ENCODE measurements around the gene IL3. TPM values are rescaled to one million over a fixed set of nuclear protein-coding genes. Genes with fewer than 3 reads are reported as not detected.

IL3 gene
- total and polyA plus RNA-seq, 2 experiments from 2014 or later = not detected

DNA sequence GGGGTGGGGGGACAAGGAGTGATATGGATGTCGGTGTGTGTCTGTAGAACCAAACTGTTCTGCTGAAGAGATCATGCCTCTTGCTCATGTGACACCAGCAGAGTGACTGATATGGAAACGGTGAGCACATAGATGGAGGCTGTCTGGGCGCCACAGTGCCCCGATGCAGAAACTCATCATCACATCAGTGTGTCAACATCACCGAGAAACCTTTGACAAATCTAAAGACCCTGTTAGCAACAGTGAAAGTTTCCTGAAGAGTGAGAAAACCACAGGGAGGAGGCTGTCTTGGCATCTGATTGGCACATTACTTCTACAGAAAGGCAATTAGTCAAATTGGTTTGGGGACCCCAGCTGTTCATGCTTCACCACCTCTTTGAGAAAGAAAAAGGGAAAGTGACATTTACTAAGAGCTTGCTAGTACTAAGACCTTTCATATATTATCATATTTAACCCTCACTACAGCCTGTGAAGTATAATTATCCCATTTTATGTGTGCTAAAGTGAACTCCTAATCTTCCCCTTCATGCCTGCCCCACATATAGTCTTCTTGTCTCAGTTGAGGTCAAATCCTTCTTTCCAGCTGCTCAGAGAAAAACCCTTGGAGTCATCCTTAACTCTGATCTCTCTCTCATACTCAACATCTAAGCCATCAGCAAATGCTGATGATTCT is 38.8 kb downstream of the IL3 start:
- H3K27ac ChIP-seq (ENCODE audit: low read depth) = no peak overlapping the region
- no peak overlapping the region for H2AFZ ChIP-seq
- no peak for DNase-seq (ENCODE audit: low spot score)
- no peaks in the 10 kb centered on the region for H3K9me2 ChIP-seq (ENCODE audit: insufficient read depth)
- H3K36me3 Mint-ChIP-seq (ENCODE audit: low read depth) = no peaks in the 10 kb centered on the region
- no peaks in the 10 kb centered on the region for H4K20me1 ChIP-seq (replicated peaks; ENCODE audit: insufficient read depth)
- no peaks in the 10 kb centered on the region for H3K9me3 Mint-ChIP-seq
- H3K4me2 ChIP-seq = no peak overlapping the region
- H3K27ac Mint-ChIP-seq = no peak overlapping the region
- H3K4me3 ChIP-seq = no peak overlapping the region
- ATAC-seq = no peak
- no peaks in the 10 kb centered on the region for H3K4me1 ChIP-seq (ENCODE audit: insufficient read depth)
- TF ChIP-seq, protein P1, sequence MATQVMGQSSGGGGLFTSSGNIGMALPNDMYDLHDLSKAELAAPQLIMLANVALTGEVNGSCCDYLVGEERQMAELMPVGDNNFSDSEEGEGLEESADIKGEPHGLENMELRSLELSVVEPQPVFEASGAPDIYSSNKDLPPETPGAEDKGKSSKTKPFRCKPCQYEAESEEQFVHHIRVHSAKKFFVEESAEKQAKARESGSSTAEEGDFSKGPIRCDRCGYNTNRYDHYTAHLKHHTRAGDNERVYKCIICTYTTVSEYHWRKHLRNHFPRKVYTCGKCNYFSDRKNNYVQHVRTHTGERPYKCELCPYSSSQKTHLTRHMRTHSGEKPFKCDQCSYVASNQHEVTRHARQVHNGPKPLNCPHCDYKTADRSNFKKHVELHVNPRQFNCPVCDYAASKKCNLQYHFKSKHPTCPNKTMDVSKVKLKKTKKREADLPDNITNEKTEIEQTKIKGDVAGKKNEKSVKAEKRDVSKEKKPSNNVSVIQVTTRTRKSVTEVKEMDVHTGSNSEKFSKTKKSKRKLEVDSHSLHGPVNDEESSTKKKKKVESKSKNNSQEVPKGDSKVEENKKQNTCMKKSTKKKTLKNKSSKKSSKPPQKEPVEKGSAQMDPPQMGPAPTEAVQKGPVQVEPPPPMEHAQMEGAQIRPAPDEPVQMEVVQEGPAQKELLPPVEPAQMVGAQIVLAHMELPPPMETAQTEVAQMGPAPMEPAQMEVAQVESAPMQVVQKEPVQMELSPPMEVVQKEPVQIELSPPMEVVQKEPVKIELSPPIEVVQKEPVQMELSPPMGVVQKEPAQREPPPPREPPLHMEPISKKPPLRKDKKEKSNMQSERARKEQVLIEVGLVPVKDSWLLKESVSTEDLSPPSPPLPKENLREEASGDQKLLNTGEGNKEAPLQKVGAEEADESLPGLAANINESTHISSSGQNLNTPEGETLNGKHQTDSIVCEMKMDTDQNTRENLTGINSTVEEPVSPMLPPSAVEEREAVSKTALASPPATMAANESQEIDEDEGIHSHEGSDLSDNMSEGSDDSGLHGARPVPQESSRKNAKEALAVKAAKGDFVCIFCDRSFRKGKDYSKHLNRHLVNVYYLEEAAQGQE (IDR thresholded peaks at IDR 0.05; ENCODE audit: unreplicated experiment) = no peak
- TF ChIP-seq ZNF331 (CRISPR knock-in tag; IDR thresholded peaks at IDR 0.05; ENCODE audit: low read depth) = no peak
- no peak for TF ChIP-seq JUNB (IDR thresholded peaks at IDR 0.05; ENCODE audit: unreplicated experiment)
- TF ChIP-seq NANOG (IDR thresholded peaks at IDR 0.05; ENCODE audit: borderline replicate concordance) = no peak
- TF ChIP-seq, protein P2, sequence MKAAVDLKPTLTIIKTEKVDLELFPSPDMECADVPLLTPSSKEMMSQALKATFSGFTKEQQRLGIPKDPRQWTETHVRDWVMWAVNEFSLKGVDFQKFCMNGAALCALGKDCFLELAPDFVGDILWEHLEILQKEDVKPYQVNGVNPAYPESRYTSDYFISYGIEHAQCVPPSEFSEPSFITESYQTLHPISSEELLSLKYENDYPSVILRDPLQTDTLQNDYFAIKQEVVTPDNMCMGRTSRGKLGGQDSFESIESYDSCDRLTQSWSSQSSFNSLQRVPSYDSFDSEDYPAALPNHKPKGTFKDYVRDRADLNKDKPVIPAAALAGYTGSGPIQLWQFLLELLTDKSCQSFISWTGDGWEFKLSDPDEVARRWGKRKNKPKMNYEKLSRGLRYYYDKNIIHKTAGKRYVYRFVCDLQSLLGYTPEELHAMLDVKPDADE (IDR thresholded peaks at IDR 0.05) = no peak
- TF ChIP-seq EZH2 (IDR thresholded peaks at IDR 0.05; ENCODE audit: low read depth, unreplicated experiment) = no peak
- no peak for TF ChIP-seq ZNF114 (CRISPR knock-in tag; IDR thresholded peaks at IDR 0.05)
- no peak for TF ChIP-seq EZH2phosphoT487 (IDR thresholded peaks at IDR 0.05; ENCODE audit: unreplicated experiment)
- TF ChIP-seq, protein P3, sequence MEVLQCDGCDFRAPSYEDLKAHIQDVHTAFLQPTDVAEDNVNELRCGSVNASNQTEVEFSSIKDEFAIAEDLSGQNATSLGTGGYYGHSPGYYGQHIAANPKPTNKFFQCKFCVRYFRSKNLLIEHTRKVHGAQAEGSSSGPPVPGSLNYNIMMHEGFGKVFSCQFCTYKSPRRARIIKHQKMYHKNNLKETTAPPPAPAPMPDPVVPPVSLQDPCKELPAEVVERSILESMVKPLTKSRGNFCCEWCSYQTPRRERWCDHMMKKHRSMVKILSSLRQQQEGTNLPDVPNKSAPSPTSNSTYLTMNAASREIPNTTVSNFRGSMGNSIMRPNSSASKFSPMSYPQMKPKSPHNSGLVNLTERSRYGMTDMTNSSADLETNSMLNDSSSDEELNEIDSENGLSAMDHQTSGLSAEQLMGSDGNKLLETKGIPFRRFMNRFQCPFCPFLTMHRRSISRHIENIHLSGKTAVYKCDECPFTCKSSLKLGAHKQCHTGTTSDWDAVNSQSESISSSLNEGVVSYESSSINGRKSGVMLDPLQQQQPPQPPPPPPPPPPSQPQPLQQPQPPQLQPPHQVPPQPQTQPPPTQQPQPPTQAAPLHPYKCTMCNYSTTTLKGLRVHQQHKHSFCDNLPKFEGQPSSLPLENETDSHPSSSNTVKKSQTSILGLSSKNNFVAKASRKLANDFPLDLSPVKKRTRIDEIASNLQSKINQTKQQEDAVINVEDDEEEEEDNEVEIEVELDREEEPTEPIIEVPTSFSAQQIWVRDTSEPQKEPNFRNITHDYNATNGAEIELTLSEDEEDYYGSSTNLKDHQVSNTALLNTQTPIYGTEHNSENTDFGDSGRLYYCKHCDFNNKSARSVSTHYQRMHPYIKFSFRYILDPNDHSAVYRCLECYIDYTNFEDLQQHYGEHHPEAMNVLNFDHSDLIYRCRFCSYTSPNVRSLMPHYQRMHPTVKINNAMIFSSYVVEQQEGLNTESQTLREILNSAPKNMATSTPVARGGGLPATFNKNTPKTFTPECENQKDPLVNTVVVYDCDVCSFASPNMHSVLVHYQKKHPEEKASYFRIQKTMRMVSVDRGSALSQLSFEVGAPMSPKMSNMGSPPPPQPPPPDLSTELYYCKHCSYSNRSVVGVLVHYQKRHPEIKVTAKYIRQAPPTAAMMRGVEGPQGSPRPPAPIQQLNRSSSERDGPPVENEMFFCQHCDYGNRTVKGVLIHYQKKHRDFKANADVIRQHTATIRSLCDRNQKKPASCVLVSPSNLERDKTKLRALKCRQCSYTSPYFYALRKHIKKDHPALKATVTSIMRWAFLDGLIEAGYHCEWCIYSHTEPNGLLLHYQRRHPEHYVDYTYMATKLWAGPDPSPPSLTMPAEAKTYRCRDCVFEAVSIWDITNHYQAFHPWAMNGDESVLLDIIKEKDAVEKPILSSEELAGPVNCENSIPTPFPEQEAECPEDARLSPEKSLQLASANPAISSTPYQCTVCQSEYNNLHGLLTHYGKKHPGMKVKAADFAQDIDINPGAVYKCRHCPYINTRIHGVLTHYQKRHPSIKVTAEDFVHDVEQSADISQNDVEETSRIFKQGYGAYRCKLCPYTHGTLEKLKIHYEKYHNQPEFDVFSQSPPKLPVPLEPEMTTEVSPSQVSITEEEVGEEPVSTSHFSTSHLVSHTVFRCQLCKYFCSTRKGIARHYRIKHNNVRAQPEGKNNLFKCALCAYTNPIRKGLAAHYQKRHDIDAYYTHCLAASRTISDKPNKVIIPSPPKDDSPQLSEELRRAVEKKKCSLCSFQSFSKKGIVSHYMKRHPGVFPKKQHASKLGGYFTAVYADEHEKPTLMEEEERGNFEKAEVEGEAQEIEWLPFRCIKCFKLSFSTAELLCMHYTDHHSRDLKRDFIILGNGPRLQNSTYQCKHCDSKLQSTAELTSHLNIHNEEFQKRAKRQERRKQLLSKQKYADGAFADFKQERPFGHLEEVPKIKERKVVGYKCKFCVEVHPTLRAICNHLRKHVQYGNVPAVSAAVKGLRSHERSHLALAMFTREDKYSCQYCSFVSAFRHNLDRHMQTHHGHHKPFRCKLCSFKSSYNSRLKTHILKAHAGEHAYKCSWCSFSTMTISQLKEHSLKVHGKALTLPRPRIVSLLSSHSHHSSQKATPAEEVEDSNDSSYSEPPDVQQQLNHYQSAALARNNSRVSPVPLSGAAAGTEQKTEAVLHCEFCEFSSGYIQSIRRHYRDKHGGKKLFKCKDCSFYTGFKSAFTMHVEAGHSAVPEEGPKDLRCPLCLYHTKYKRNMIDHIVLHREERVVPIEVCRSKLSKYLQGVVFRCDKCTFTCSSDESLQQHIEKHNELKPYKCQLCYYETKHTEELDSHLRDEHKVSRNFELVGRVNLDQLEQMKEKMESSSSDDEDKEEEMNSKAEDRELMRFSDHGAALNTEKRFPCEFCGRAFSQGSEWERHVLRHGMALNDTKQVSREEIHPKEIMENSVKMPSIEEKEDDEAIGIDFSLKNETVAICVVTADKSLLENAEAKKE (CRISPR knock-in tag; IDR thresholded peaks at IDR 0.05) = no peak
- TF ChIP-seq STAT1 (IDR thresholded peaks at IDR 0.05; ENCODE audit: unreplicated experiment) = no peak
- TF ChIP-seq, protein P4, sequence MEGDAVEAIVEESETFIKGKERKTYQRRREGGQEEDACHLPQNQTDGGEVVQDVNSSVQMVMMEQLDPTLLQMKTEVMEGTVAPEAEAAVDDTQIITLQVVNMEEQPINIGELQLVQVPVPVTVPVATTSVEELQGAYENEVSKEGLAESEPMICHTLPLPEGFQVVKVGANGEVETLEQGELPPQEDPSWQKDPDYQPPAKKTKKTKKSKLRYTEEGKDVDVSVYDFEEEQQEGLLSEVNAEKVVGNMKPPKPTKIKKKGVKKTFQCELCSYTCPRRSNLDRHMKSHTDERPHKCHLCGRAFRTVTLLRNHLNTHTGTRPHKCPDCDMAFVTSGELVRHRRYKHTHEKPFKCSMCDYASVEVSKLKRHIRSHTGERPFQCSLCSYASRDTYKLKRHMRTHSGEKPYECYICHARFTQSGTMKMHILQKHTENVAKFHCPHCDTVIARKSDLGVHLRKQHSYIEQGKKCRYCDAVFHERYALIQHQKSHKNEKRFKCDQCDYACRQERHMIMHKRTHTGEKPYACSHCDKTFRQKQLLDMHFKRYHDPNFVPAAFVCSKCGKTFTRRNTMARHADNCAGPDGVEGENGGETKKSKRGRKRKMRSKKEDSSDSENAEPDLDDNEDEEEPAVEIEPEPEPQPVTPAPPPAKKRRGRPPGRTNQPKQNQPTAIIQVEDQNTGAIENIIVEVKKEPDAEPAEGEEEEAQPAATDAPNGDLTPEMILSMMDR (conservative IDR thresholded peaks at IDR 0.05; ENCODE audit: low read depth in 2 of 2) = no peak
- TF ChIP-seq POLR2AphosphoS5 (IDR thresholded peaks at IDR 0.05; ENCODE audit: low read depth) = no peak
- no peak for TF ChIP-seq CREB1 (CRISPR knock-in tag; IDR thresholded peaks at IDR 0.05; ENCODE audit: low read depth)
- no peaks in the 10 kb centered on the region for H3K36me3 ChIP-seq (ENCODE audit: insufficient read depth)
- H3K4me3 Mint-ChIP-seq = no peak overlapping the region
- no peaks in the 10 kb centered on the region for H3K27me3 Mint-ChIP-seq (ENCODE audit: insufficient read depth, low read depth, poor library complexity)
- H3K27me3 ChIP-seq (ENCODE audit: insufficient read depth) = no peaks in the 10 kb centered on the region
- H3F3A ChIP-seq (replicated peaks; ENCODE audit: low read depth) = no peaks in the 10 kb centered on the region
- no peaks in the 10 kb centered on the region for H3K4me1 Mint-ChIP-seq
- no peaks in the 10 kb centered on the region for H3K79me2 ChIP-seq (replicated peaks; ENCODE audit: insufficient read depth)

All from GM23338 (cell line).